SK-N-SH treated with all-trans-retinoic acid at 6 μM for 48 hours (cell line): ENCODE results near the gene GABBR2.

Experiments
- ATAC-seq: fragments of 200-7000 bp; cut with Tn5 transposase; 3 replicates; pipeline ENCODE4 v1.9.1; 2020; ENCODE audit warnings: mild to moderate bottlenecking, moderate library complexity
- ARNTL ChIP-seq: fragments of 450-650 bp; formaldehyde crosslinking; IDR thresholded peaks from 2 replicates; pipeline ENCODE4 v1.5.0; 2020; ENCODE audit warnings: low read depth, mild to moderate bottlenecking, moderate library complexity, borderline replicate concordance
- BACH2 ChIP-seq: fragments of 250-450 bp; sonication (Bioruptor Pico); IDR thresholded peaks from 2 replicates; pipeline ENCODE4 v1.9.0; 2021; ENCODE audit warnings: mild to moderate bottlenecking, borderline replicate concordance
- CSDC2 ChIP-seq: fragments of 250-450 bp; sonication (Bioruptor Pico); IDR thresholded peaks from 2 replicates; pipeline ENCODE4 v1.5.0; 2020; ENCODE audit warnings: mild to moderate bottlenecking, moderate library complexity
- ESRRG ChIP-seq: fragments of 250-450 bp; sonication (Bioruptor Pico); IDR thresholded peaks from 2 replicates; pipeline ENCODE4 v1.6.1; 2021; ENCODE audit warnings: mild to moderate bottlenecking
- GLIS3 ChIP-seq: fragments of 250-450 bp; sonication (Bioruptor Pico); IDR thresholded peaks from 2 replicates; pipeline ENCODE4 v1.5.0; 2020; ENCODE audit warnings: mild to moderate bottlenecking, moderate library complexity
- OSR1 ChIP-seq: fragments of 250-450 bp; sonication (Bioruptor Pico); IDR thresholded peaks from 2 replicates; pipeline ENCODE4 v1.8.0; 2022; ENCODE audit warnings: moderate library complexity, mild to moderate bottlenecking, inconsistent platforms
- PPARA ChIP-seq: fragments of 250-450 bp; sonication (Bioruptor Pico); IDR thresholded peaks from 2 replicates; pipeline ENCODE4 v1.5.0; 2020; ENCODE audit warnings: mild to moderate bottlenecking, borderline replicate concordance
- RARB ChIP-seq: fragments of 250-450 bp; sonication (Bioruptor Pico); IDR thresholded peaks from 2 replicates; pipeline ENCODE4 v1.8.0; 2021; ENCODE audit warnings: mild to moderate bottlenecking, moderate library complexity
- SNAI2 ChIP-seq: fragments of 250-450 bp; sonication (Bioruptor Pico); IDR thresholded peaks from 2 replicates; pipeline ENCODE4 v1.5.0; 2020; ENCODE audit warnings: mild to moderate bottlenecking, moderate library complexity
- TCF4 ChIP-seq: fragments of 250-450 bp; sonication (Bioruptor Pico); IDR thresholded peaks from 2 replicates; pipeline ENCODE4 v1.8.0; 2021; ENCODE audit warnings: mild to moderate bottlenecking, moderate library complexity, borderline replicate concordance
- TOX ChIP-seq: fragments of 250-450 bp; sonication (Bioruptor Pico); IDR thresholded peaks from 2 replicates; pipeline ENCODE4 v1.8.0; 2021; ENCODE audit warnings: mild to moderate bottlenecking, moderate library complexity, borderline replicate concordance
- ZC3H10 ChIP-seq: fragments of 250-450 bp; sonication (Bioruptor Pico); IDR thresholded peaks from 2 replicates; pipeline ENCODE4 v1.5.1; 2021; ENCODE audit warnings: mild to moderate bottlenecking, moderate library complexity
- ZFP3 ChIP-seq: fragments of 250-450 bp; sonication (Bioruptor Pico); IDR thresholded peaks from 2 replicates; pipeline ENCODE4 v1.5.0; 2020; ENCODE audit warnings: mild to moderate bottlenecking, moderate library complexity
- ZFP30 ChIP-seq: fragments of 450-650 bp; formaldehyde crosslinking; IDR thresholded peaks from 2 replicates; pipeline ENCODE4 v1.5.0; 2022; ENCODE audit warnings: mild to moderate bottlenecking, moderate library complexity
- ZNF565 ChIP-seq: fragments of 450-650 bp; formaldehyde crosslinking; conservative IDR thresholded peaks from 2 replicates; pipeline ENCODE4 v1.5.0; 2020; ENCODE audit warnings: low read depth, mild to moderate bottlenecking, moderate library complexity
- ZNF70 ChIP-seq: fragments of 450-650 bp; formaldehyde crosslinking; IDR thresholded peaks from 2 replicates; pipeline ENCODE4 v1.5.0; 2020; ENCODE audit warnings: mild to moderate bottlenecking, moderate library complexity
- ZNF8 ChIP-seq: fragments of 450-650 bp; formaldehyde crosslinking; IDR thresholded peaks from 2 replicates; pipeline ENCODE4 v1.5.0; 2020; ENCODE audit warnings: mild to moderate bottlenecking, moderate library complexity
- TF ChIP-seq, protein P1 (sequence below): fragments of 250-450 bp; sonication (Bioruptor Pico); IDR thresholded peaks from 2 replicates; pipeline ENCODE4 v1.5.1; 2020; ENCODE audit warnings: low read depth, mild to moderate bottlenecking, moderate library complexity
- TF ChIP-seq, protein P2 (sequence below): fragments of 250-450 bp; sonication (Bioruptor Pico); IDR thresholded peaks from 2 replicates; pipeline ENCODE4 v1.5.0; 2020; ENCODE audit warnings: mild to moderate bottlenecking, moderate library complexity
- TF ChIP-seq, protein P3 (sequence below): fragments of 250-450 bp; sonication (Bioruptor Pico); IDR thresholded peaks from 2 replicates; pipeline ENCODE4 v1.5.1; 2021; ENCODE audit warnings: mild to moderate bottlenecking, moderate library complexity
- TF ChIP-seq, protein P4 (sequence below): fragments of 250-450 bp; sonication (Bioruptor Pico); IDR thresholded peaks from 2 replicates; pipeline ENCODE4 v1.8.0; 2020; ENCODE audit warnings: mild to moderate bottlenecking, moderate library complexity, borderline replicate concordance
- TF ChIP-seq, protein P5 (sequence below): fragments of 250-450 bp; sonication (Bioruptor Pico); IDR thresholded peaks from 2 replicates; pipeline ENCODE4 v1.8.0; 2021; ENCODE audit warnings: low read depth, mild to moderate bottlenecking, moderate library complexity, borderline replicate concordance

Gene GABBR2

DNA sequence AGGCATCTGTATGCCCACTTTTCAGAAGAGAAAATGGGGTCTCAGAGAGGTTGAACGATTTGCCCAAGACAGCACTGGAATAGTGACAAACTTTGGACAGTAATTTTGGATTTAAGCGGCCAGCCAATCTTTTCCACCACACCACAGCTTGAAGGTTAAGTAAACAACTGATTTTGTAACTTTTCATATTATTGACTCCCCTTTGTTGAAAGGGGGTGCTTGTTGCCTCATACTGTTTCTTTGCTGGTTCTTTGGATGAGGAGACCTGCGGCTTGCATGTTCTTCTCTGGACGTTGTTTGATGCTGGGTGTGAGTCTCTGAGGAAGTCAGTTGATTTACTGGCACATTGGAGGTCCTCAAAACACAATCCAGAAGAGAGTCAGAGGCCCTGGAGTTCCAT is 11.7 kb upstream of the GABBR2 start:
- no peak for ATAC-seq
- TF ChIP-seq PPARA (CRISPR knock-in tag) (no peak), TOX (CRISPR knock-in tag) (no peak), SNAI2 (CRISPR knock-in tag) (no peak), OSR1 (CRISPR knock-in tag) (no peak), ZC3H10 (CRISPR knock-in tag) (no peak), CSDC2 (no peak), ZNF565 (CRISPR knock-in tag) (no peak), ZNF8 (no peak), ZFP3 (no peak), BACH2 (no peak), ESRRG (CRISPR knock-in tag) (no peak), GLIS3 (CRISPR knock-in tag) (no peak), ZNF70 (no peak), TCF4 (CRISPR knock-in tag) (no peak), ZFP30 (CRISPR knock-in tag) (no peak)
- TF ChIP-seq, protein P1, sequence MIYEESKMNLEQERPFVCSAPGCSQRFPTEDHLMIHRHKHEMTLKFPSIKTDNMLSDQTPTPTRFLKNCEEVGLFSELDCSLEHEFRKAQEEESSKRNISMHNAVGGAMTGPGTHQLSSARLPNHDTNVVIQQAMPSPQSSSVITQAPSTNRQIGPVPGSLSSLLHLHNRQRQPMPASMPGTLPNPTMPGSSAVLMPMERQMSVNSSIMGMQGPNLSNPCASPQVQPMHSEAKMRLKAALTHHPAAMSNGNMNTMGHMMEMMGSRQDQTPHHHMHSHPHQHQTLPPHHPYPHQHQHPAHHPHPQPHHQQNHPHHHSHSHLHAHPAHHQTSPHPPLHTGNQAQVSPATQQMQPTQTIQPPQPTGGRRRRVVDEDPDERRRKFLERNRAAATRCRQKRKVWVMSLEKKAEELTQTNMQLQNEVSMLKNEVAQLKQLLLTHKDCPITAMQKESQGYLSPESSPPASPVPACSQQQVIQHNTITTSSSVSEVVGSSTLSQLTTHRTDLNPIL (CRISPR knock-in tag), result no peak
- TF ChIP-seq, protein P2, sequence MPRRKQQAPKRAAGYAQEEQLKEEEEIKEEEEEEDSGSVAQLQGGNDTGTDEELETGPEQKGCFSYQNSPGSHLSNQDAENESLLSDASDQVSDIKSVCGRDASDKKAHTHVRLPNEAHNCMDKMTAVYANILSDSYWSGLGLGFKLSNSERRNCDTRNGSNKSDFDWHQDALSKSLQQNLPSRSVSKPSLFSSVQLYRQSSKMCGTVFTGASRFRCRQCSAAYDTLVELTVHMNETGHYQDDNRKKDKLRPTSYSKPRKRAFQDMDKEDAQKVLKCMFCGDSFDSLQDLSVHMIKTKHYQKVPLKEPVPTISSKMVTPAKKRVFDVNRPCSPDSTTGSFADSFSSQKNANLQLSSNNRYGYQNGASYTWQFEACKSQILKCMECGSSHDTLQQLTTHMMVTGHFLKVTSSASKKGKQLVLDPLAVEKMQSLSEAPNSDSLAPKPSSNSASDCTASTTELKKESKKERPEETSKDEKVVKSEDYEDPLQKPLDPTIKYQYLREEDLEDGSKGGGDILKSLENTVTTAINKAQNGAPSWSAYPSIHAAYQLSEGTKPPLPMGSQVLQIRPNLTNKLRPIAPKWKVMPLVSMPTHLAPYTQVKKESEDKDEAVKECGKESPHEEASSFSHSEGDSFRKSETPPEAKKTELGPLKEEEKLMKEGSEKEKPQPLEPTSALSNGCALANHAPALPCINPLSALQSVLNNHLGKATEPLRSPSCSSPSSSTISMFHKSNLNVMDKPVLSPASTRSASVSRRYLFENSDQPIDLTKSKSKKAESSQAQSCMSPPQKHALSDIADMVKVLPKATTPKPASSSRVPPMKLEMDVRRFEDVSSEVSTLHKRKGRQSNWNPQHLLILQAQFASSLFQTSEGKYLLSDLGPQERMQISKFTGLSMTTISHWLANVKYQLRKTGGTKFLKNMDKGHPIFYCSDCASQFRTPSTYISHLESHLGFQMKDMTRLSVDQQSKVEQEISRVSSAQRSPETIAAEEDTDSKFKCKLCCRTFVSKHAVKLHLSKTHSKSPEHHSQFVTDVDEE, result no peak
- TF ChIP-seq, protein P3, sequence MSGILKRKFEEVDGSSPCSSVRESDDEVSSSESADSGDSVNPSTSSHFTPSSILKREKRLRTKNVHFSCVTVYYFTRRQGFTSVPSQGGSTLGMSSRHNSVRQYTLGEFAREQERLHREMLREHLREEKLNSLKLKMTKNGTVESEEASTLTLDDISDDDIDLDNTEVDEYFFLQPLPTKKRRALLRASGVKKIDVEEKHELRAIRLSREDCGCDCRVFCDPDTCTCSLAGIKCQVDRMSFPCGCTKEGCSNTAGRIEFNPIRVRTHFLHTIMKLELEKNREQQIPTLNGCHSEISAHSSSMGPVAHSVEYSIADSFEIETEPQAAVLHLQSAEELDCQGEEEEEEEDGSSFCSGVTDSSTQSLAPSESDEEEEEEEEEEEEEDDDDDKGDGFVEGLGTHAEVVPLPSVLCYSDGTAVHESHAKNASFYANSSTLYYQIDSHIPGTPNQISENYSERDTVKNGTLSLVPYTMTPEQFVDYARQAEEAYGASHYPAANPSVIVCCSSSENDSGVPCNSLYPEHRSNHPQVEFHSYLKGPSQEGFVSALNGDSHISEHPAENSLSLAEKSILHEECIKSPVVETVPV (CRISPR knock-in tag), result no peak
- TF ChIP-seq, protein P4, sequence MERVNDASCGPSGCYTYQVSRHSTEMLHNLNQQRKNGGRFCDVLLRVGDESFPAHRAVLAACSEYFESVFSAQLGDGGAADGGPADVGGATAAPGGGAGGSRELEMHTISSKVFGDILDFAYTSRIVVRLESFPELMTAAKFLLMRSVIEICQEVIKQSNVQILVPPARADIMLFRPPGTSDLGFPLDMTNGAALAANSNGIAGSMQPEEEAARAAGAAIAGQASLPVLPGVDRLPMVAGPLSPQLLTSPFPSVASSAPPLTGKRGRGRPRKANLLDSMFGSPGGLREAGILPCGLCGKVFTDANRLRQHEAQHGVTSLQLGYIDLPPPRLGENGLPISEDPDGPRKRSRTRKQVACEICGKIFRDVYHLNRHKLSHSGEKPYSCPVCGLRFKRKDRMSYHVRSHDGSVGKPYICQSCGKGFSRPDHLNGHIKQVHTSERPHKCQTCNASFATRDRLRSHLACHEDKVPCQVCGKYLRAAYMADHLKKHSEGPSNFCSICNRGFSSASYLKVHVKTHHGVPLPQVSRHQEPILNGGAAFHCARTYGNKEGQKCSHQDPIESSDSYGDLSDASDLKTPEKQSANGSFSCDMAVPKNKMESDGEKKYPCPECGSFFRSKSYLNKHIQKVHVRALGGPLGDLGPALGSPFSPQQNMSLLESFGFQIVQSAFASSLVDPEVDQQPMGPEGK (CRISPR knock-in tag), result no peak

DNA sequence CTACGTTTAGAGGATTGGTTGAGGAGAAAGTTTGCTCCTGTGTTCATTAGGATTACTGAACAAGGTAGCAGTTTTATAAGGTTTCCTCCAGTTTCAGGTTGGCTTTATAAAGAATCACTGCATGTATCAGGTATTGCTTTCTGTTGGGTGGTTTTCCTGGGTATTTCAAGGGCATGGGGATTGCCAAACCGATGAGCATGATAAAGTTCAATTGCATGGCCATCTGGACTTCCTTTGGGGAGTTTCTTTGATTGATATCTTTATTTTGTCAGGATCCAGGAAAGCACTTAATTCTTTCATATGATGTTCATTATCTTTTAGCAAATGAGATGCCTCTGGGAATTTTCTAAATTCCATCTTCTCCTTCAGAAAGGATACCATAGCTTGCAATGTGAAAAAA is 10.3 kb upstream of the GABBR2 start:
- no peak for ATAC-seq
- peak; percentile 62 for TF ChIP-seq TCF4 (CRISPR knock-in tag)
- TF ChIP-seq SNAI2 (CRISPR knock-in tag), result no peak
- TF ChIP-seq BACH2, result no peak
- TF ChIP-seq, all 23 proteins: peak for 1

DNA sequence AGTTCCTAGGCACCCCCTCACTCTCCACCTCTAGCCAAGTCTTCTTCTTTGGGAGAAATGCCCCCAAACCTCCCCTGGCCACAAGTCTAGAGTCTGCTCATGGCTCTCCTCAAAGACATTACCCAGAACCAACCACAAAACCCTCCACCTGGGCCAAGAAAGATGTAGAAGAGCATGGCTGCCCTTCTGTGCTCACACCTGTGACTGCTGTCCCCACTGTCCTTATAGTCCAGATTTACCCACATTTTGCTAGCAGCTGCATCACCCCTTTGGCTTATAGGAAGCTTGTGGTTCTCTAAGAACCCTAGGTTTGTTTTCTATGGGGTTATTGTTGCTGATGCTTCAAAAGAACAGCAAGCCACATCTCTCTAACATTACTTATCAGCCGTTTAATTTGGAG is 6.1 kb upstream of the GABBR2 start:
- no peak for ATAC-seq
- TF ChIP-seq PPARA (CRISPR knock-in tag) (no peak), TOX (CRISPR knock-in tag) (no peak), SNAI2 (CRISPR knock-in tag) (no peak), CSDC2 (no peak), ZNF565 (CRISPR knock-in tag) (no peak), RARB (CRISPR knock-in tag) (no peak), TCF4 (CRISPR knock-in tag) (no peak), BACH2 (no peak), ZC3H10 (CRISPR knock-in tag) (no peak), ZFP30 (CRISPR knock-in tag) (no peak), GLIS3 (CRISPR knock-in tag) (no peak), ZFP3 (no peak), ARNTL (no peak)
- TF ChIP-seq, protein P5, sequence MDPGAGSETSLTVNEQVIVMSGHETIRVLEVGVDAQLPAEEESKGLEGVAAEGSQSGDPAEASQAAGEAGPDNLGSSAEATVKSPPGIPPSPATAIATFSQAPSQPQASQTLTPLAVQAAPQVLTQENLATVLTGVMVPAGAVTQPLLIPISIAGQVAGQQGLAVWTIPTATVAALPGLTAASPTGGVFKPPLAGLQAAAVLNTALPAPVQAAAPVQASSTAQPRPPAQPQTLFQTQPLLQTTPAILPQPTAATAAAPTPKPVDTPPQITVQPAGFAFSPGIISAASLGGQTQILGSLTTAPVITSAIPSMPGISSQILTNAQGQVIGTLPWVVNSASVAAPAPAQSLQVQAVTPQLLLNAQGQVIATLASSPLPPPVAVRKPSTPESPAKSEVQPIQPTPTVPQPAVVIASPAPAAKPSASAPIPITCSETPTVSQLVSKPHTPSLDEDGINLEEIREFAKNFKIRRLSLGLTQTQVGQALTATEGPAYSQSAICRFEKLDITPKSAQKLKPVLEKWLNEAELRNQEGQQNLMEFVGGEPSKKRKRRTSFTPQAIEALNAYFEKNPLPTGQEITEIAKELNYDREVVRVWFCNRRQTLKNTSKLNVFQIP (CRISPR knock-in tag), result no peak
- TF ChIP-seq, protein P4 (CRISPR knock-in tag), result no peak
- TF ChIP-seq, protein P2, result no peak
